SK-N-MC (cell line): ENCODE measurements around the gene ATP10D.

ENCODE experiments used
- EZH2 ChIP-seq: fragments of 200-600 bp; sonication (generic); IDR thresholded peaks from one replicate; pipeline ENCODE4 v1.6.1; 2017; ENCODE audit warnings: antibody characterized with exemption
- POLR2AphosphoS5 ChIP-seq: IDR thresholded peaks from 2 replicates; pipeline ENCODE4 v1.6.1; 2012; ENCODE audit warnings: mild to moderate bottlenecking, low read depth, low read length, borderline replicate concordance

DNA sequence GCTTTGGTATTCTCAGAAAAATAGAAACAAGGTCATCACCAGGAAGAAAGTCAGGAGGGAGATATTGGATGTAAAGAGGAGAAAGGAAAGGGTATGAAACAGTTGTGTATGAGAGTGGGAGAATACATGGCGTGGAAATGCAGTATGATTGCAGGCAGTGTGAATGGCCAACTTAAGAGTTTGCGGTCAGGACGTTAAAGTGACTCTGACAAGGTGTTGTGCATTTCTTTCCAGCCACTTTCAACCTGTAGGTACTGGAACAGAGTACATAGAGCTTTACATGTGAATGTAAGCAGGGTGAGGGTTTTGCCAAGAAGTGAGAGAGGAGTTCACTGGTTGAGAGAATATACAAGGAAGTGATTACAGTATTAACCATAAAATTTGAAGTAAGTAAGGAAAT, 15.7 kb downstream of the ATP10D start:
- TF ChIP-seq POLR2AphosphoS5, result no peak
- no peak for TF ChIP-seq EZH2
